CD4-positive, alpha-beta T cell treated with Interleukin-6 at 100 ng/mL for 8 hours (primary cell): ENCODE results near the gene NOL9.
A peak's percentile ranks its signal among the peaks of the same experiment; 100 is the strongest.

ENCODE experiments used
- DNase-seq: peaks from one replicate; pipeline ENCODE4 v3.0.0-alpha.2; 2020; ENCODE audit warnings: mixed read lengths, low spot score

NOL9 gene

DNA sequence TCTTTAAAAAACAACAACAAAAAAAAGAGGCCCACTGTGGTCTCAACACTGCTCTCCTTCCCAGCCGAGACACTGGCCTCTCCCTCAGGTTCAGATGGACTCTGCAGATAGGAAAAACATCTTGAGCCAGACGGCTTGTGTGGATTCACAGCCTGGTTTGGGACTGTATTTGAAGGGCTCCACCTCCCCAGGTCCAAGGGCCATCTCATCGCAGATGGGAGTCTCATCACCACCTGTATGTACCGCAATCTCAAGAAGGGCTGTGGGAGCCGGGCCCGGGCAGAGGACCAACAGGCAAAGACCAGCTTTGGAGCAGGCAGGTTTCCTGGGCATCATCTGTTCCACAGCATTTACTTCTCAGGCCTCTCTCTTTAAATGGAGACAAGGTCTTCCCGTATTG, 35.7 kb upstream of the NOL9 start:
- DNase-seq: no peak

DNA sequence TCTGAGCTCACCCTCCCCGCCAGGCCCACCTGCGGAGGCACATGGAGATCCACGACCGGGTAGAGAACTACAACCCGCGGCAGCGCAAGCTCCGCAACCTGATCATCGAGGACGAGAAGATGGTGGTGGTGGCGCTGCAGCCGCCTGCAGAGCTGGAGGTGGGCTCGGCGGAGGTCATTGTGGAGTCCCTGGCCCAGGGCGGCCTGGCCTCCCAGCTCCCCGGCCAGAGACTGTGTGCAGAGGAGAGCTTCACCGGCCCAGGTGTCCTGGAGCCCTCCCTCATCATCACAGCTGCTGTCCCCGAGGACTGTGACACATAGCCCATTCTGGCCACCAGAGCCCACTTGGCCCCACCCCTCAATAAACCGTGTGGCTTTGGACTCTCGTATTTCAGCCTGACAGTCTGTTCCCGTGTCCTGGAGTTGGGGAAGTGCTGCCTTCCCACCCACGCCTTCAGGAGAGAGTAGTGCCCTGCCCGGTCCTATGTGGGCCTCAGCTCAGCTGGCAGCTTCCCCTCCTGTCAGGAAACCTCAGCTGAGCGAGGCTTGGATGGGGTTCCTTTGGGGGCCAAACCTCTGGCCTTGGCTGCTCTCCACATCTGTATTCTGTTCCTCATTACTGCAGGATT, 34.7 kb upstream of the NOL9 start:
- DNase-seq: no peak

DNA sequence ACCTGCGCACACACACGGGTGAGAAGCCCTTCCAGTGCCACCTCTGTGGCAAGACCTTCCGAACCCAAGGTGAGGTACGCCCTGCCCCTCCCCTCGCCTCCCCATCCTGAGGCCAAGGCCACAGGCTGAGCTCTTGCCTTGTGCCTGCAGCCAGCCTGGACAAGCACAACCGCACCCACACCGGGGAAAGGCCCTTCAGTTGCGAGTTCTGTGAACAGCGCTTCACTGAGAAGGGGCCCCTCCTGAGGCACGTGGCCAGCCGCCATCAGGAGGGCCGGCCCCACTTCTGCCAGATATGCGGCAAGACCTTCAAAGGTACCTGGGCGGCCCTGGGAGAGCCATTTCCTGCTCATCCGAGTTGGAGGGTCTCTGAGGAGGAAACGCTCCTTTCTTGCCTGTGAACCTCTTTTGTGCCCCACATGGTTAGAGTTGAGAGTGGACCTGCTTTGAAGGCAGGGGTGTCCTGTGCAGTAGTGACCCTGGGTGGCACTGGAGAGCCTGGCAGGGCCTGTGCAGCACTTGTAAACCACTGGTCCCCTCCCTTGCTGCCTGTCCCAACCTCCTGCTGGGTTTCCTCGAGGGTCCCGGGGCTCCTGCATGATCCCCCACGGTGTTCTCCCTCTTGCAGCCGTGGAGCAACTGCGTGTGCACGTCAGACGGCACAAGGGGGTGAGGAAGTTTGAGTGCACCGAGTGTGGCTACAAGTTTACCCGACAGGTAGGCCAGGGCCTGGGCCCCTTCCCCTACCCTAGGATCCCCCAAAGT, 34.0 kb upstream of the NOL9 start:
- DNase-seq: no peak

DNA sequence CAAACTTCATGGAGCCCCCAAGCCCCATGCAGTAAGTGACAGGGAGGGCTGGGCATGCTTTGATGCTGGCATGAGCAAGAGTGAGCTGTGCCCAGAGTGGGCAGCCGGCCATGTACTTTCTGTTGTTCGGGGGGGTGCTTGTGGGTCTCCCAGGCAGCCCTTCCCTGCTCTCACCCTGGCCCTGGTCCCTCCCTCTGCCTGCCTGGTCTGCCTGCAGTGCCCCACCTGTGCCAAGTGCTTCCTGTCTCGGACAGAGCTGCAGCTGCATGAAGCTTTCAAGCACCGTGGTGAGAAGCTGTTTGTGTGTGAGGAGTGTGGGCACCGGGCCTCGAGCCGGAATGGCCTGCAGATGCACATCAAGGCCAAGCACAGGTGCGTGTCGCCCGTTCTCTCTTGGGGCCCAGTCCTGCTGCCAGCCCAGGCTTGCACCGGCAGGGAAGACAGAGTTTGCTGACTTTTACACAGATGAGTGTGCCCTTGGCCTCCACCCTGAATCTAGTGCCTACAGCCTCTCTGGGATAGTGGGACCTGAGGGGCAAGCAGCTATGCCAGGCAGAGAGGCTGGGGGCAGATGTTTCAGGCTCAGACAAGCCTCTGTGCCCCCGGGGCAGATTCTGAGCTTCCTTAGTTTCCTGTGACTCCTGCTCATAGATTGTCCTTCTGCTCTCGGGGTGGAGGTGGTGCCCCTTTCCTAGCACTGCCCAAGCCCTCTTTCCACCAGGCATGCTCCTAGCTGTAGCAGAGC, 33.1 kb upstream of the NOL9 start:
- DNase-seq: no peak

DNA sequence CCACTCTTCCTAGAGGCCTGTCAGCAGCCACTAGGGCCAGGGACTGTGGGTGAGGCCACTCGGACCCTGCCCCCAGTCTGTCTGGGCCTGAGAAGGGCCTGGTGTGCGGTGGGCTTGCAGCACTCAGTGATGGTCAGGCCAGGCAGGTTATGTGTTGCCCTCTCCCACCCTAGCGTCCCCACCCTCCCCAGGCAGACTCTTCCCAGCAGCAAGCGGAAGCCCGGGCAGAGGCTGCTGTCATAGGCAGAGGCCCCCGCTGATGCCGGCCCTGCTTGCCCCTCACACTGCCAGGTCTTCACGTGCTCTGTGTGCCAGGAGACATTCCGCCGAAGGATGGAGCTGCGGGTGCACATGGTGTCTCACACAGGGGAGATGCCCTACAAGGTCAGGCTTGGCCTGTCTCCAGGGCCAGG, 32.1 kb upstream of the NOL9 start:
- DNase-seq: no peak

DNA sequence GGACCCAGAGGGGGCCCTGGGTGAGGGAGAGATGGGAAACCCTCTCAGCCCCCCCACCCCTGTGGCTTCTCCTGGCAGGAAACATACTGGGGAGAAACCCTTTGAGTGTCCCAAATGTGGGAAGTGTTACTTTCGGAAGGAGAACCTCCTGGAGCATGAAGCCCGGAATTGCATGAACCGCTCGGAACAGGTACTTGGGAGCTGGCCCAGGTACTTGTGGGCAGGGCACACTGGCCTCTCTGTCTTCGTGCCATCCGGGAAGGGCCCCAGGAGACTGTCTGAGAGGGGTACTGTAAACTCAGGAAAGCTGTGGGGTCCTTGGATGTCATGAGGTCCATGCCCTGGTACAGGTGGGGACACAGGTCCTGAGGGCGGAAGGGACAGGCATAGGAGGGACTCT, 31.5 kb upstream of the NOL9 start:
- no peak for DNase-seq

DNA sequence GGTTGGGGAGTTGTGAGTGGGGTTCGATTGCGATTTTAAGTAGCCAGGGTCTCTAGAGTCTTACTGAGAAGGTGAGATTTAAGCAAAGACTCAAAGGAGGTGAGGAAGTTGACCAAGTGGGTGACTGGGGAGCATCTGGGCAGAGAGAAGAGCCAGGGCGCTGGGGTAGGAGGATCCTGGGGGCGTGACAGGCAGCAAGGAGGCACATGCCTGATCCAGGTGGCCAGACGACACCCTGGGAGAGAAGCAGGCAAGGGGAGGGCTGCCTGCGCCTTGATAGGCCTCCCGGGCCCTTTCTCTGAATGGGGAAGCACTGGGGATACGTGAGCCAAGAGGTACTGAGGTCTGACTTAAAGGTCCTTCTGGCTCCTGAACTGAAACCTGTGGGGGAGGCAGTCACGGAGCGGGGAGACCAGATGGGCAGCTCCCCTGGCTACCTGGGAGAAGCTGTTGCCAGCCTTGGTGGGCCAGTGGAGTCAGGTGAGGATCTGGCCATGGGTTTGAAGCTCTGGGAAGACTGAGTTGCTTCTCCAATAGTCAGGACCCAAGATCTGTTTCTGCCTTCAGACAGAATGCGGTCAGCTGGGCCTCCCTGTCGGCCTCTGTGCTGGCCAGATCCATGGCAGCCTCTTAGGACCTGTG, 30.9 kb upstream of the NOL9 start:
- DNase-seq: no peak

DNA sequence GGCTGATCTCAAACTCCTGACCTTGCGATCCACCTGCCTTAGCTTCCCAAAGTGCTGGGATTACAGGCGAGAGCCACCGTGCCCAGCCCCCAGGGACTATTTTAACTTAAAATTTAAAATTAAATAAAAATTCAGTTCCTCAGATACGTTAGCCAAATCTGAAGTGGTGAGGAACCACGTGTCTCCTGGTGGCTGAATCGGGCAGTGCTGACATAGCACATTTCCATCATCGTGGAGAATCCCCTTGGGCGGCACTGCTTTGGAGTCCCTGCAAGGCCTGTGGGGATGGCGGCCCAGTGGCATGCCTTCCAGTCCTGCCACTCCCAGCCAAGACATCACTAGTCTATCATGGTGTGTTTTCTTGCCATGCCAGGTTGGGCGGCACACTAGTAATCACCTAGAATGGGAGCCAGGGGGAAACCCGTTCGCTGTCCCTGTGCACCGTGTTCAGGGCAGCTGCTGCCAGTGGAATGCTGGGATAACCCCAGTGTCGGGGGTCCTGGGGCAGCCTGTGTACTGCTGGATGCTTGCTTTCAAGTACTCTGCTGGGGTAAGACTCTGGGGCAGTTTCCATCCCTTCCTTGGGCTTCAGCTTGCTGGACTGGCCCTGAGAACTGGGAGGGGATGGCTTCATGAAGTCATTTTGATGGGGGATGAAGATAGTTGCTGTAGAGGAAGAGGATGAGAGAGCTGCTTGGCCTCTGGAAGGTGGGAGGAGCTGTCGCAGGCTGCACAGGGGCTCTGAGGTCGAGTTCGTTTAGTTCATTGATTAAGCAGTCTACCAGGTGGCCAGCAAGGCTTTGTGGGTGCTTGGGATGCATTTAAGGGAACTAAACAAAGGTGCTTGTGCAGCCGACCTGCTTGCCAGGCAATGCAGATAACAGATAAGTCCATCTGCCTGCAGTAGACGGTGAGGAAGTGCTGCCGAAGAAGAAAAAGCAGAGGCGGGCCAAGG, 30.1 kb upstream of the NOL9 start:
- DNase-seq: no peak

DNA sequence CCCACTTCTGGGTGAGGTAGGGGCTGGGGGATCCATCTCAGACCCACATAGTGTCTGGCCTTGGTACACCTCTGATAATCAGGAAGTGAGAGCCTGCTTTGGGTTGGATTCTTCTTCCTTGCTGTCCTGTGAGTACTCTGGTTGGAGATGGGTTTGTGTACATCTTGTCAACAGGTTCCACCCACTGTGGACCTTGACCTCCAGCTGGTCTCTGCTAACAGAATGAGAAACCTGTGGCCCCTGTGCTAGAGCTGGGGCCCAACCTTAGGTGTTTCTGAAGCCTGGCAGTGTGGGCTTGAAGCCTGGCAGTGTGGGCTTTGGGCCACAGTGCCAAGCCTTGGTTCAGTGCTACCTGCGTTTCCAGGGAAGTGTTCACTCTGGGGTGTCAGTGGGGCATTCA, 28.1 kb upstream of the NOL9 start:
- no peak for DNase-seq

DNA sequence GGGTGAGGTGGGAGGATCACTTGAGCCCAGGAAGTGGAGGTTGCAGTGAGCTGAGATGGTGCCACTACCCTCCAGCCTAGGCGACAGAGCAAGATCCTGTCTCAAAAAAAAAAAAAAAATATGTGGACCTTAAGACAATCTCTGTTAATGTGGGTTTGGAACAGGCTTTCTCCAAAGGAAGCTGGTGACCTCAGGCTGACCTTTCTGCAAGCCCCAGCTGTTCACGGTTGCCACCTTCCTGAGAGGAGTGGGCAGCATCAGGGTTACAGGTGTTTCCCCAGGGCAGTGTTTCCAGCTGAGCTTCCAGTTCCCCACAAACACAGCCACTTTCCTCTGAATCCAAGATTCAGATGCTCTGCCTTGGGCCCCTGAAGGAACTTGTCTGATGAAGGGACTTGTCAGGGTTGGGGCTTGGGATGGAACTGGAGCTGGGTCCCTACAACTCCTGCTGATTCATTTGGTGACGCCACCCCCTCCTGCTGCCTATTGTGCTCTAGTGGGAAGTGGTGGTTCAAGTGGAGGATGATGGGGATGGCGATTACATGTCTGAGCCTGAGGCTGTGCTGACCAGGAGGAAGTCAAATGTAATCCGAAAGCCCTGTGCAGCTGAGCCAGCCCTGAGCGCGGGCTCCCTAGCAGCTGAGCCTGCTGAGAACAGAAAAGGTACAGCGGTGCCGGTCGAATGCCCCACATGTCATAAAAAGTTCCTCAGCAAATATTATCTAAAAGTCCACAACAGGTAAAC, 27.4 kb upstream of the NOL9 start:
- DNase-seq: no peak

DNA sequence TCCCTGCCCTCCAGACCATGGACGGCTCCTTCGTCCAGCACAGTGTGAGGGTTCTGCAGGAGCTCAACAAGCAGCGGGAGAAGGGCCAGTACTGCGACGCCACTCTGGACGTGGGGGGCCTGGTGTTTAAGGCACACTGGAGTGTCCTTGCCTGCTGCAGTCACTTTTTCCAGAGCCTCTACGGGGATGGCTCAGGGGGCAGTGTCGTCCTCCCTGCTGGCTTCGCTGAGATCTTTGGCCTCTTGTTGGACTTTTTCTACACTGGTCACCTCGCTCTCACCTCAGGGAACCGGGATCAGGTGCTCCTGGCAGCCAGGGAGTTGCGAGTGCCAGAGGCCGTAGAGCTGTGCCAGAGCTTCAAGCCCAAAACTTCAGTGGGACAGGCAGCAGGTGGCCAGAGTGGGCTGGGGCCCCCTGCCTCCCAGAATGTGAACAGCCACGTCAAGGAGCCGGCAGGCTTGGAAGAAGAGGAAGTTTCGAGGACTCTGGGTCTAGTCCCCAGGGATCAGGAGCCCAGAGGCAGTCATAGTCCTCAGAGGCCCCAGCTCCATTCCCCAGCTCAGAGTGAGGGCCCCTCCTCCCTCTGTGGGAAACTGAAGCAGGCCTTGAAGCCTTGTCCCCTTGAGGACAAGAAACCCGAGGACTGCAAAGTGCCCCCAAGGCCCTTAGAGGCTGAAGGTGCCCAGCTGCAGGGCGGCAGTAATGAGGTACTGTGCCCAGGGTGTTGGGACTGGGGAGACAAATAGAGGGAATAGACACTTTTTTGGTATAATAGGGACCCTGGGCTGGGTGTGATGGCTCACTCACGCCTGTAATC, 26.5 kb upstream of the NOL9 start:
- DNase-seq: no peak

DNA sequence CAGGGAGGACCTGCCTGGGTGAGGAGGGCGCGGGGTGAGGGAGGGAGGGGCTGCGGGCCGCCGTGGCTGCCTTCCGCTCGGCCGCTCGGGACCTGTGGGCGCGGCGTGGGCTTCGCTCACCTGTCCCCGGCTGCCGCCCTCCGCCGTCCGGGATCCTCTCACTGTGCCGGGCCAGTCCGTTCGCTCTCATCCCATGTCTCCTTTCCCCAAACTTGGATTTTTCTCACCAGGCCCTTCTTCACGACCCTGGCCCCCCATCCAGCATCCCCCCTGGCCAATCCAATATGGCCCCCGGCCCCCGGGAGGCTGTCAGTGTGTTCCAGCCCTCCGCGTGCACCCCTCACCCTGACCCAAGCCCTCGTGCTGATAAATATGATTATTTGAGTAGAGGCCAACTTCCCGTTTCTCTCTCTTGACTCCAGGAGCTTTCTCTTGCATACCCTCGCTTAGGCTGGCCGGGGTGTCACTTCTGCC, 25.8 kb upstream of the NOL9 start:
- no peak for DNase-seq

DNA sequence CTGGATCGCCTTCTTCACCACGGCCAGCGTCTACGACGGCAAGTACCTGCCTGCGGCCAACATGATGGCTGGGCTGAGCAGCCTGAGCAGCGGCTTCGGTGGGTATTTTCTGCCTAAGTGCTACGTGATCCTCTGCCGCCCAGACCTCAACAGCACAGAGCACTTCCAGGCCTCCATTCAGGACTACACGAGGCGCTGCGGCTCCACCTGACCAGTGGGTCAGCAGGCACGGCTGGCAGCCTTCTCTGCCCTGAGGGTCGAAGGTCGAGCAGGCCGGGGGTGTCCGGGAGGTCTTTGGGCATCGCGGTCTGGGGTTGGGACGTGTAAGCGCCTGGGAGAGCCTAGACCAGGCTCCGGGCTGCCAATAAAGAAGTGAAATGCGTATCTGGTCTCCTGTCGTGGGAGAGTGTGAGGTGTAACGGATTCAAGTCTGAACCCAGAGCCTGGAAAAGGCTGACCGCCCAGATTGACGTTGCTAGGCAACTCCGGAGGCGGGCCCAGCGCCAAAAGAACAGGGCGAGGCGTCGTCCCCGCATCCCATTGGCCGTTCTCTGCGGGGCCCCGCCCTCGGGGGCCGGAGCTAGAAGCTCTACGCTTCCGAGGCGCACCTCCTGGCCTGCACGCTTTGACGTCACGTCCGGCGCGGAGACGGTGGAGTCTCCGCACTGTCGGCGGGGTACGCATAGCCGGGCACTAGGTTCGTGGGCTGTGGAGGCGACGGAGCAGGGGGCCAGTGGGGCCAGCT, 25.2 kb upstream of the NOL9 start, which contains the start of gene ZBTB48:
Gene ZBTB48 (plus strand): TSS at position 621 of the 745 bp plus-strand sequence. CDS start 616 bp downstream, outside the sequence.
- peak; percentile 97 for DNase-seq

DNA sequence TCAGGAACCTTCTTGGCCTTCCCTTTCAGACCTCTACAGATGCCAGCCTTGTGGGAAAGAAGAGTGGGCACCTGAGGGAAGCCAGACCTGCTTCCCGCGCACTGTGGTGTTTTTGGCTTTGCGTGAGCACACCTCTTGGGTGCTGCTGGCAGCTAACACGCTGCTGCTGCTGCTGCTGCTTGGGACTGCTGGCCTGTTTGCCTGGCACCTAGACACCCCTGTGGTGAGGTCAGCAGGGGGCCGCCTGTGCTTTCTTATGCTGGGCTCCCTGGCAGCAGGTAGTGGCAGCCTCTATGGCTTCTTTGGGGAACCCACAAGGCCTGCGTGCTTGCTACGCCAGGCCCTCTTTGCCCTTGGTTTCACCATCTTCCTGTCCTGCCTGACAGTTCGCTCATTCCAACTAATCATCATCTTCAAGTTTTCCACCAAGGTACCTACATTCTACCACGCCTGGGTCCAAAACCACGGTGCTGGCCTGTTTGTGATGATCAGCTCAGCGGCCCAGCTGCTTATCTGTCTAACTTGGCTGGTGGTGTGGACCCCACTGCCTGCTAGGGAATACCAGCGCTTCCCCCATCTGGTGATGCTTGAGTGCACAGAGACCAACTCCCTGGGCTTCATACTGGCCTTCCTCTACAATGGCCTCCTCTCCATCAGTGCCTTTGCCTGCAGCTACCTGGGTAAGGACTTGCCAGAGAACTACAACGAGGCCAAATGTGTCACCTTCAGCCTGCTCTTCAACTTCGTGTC, 24.5 kb upstream of the NOL9 start:
- DNase-seq: no peak

DNA sequence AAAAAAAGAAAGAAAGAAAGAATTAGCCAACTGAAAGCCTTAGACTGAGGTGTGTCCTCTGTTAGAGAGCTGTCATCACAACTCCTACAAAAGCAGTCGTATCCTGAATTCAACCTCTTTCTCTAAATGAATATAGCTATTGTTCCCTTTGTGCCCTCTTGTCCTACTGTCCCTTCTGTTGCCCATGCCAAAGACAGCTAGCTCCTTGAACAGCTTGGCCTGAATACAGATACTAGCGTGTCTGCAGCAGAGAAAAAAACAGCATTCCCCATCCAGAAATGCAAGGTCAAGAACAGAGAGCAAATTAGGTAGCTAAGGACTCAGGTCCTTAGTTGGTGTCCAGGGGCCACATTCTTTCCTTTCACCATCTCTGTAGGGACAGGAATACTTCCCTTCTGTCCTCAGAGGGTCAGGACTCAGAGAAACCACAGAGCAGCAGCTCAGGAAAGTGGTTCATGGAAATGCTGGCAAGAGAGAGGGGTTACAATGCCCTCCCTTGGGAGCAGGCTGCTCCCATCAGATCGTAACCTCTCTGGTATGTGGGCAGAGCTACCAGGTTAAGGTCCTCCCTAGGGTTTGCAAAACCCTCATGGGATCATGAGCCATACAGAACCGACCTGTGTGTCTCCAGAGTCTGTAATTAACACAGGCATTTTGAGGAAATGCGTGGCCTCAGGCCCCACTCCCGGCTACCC, 23.7 kb upstream of the NOL9 start:
- no peak for DNase-seq

DNA sequence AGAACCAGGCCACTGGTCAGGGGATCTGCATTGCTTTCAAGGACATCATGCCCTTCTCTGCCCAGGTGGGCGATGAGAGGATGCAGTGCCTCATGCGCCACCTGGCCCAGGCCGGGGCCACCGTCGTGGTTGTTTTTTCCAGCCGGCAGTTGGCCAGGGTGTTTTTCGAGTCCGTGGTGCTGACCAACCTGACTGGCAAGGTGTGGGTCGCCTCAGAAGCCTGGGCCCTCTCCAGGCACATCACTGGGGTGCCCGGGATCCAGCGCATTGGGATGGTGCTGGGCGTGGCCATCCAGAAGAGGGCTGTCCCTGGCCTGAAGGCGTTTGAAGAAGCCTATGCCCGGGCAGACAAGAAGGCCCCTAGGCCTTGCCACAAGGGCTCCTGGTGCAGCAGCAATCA, 20.5 kb upstream of the NOL9 start:
- no peak for DNase-seq

DNA sequence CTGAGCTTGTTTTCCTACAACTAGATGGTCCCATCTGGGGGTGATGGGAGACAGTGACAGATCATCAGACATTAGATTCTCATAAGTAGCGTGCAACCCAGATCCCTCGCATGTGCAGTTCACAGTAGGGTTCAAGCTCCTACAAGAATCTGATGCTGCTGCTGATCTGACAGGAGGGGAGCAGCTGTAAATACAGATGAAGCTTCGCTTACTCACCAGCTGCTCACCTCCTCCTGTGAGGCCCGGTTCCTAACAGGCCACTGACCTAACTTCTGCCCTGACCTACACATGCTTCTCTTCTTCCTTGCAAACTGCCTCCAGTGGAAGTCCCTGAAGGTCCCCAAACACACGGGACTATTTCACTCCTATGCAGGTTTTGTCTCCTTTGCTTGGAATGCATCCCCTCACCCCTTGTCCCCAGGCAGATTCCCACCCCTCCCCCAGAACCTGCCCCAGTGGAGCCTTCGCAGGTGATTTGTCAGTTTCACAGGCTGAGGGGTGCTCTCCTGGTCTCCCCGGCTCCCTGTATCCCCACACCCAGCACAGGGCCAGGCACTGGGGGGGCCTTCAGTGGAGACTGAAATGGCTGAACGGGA, 19.8 kb upstream of the NOL9 start:
- DNase-seq: no peak
